Endothelial cell of umbilical vein (primary cell): ENCODE measurements around the gene STAT1.

Experiments
- EZH2 ChIP-seq: IDR thresholded peaks from 2 replicates; pipeline ENCODE4 v1.6.1; 2012; ENCODE audit warnings: borderline replicate concordance, low read depth, mild to moderate bottlenecking, moderate library complexity, low read length, inconsistent platforms; ENCODE audit not compliant: severe bottlenecking
- FOS ChIP-seq: IDR thresholded peaks from 2 replicates; pipeline ENCODE4 v1.6.1; 2011; ENCODE audit warnings: mild to moderate bottlenecking, low read length, moderate library complexity, borderline replicate concordance; ENCODE audit not compliant: insufficient read depth
- GATA2 ChIP-seq: IDR thresholded peaks from 2 replicates; pipeline ENCODE4 v1.7.0; 2011; ENCODE audit warnings: low read depth, mild to moderate bottlenecking, moderate library complexity, mixed read lengths, low read length; ENCODE audit not compliant: insufficient read length, insufficient read depth
- JUN ChIP-seq: IDR thresholded peaks from 2 replicates; pipeline ENCODE4 v1.6.1; 2011; ENCODE audit warnings: borderline replicate concordance, low read depth; ENCODE audit not compliant: insufficient read length, insufficient read depth
- MAX ChIP-seq: IDR thresholded peaks from 2 replicates; pipeline ENCODE4 v1.6.1; 2011; ENCODE audit not compliant: insufficient read depth, insufficient read length
- POLR2A ChIP-seq: IDR thresholded peaks from 2 replicates; pipeline ENCODE4 v1.6.1; 2012; ENCODE audit warnings: low read depth, mild to moderate bottlenecking, control low read depth, low read length
- POLR2AphosphoS5 ChIP-seq: IDR thresholded peaks from 2 replicates; pipeline ENCODE4 v1.6.1; 2012; ENCODE audit warnings: low read depth, mild to moderate bottlenecking, control low read depth, low read length, moderate library complexity; ENCODE audit not compliant: insufficient read depth
- TF ChIP-seq, protein P1 (sequence below), 2 donors: IDR thresholded peaks; 1 replicate in 1 of 2; 2 replicates in 1 of 2; pipeline ENCODE4 v1.5.1; 2011; ENCODE audit warnings: low read length in 2 of 2, mild to moderate bottlenecking in 2 of 2, moderate library complexity in 2 of 2, control low read depth in 1 of 2, inconsistent platforms in 1 of 2, low read depth in 1 of 2; ENCODE audit not compliant: insufficient read depth in 1 of 2; ENCODE audit errors: extremely low read depth in 1 of 2

GRCh38 chr2:191032588-191033429 is 18.8 kb upstream of the STAT1 start:
- TF ChIP-seq, protein P1, sequence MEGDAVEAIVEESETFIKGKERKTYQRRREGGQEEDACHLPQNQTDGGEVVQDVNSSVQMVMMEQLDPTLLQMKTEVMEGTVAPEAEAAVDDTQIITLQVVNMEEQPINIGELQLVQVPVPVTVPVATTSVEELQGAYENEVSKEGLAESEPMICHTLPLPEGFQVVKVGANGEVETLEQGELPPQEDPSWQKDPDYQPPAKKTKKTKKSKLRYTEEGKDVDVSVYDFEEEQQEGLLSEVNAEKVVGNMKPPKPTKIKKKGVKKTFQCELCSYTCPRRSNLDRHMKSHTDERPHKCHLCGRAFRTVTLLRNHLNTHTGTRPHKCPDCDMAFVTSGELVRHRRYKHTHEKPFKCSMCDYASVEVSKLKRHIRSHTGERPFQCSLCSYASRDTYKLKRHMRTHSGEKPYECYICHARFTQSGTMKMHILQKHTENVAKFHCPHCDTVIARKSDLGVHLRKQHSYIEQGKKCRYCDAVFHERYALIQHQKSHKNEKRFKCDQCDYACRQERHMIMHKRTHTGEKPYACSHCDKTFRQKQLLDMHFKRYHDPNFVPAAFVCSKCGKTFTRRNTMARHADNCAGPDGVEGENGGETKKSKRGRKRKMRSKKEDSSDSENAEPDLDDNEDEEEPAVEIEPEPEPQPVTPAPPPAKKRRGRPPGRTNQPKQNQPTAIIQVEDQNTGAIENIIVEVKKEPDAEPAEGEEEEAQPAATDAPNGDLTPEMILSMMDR (IDR thresholded peaks at IDR 0.05; ENCODE audit: extremely low read depth in 1 of 2, insufficient read depth in 1 of 2, low read depth in 1 of 2, low read length in 2 of 2) = no peak
- no peak for TF ChIP-seq JUN
- TF ChIP-seq POLR2A = no peak
- no peak for TF ChIP-seq EZH2
- TF ChIP-seq MAX = no peak
- TF ChIP-seq POLR2AphosphoS5 = no peak
- TF ChIP-seq GATA2 = no peak
- no peak for TF ChIP-seq FOS
